HEK293 (cell line): ENCODE measurements around the gene EYS.

Experiments
- CTCF ChIA-PET: fragments of 350-600 bp; formaldehyde crosslinking; extraction: SDS; loops from one replicate; lab custom pipeline; 2021; ENCODE audit warnings: antibody characterized with exemption; lab: Yijun Ruan, JAX
- POLR2A ChIA-PET: fragments of 300-600 bp; formaldehyde crosslinking; extraction: SDS; loops from one replicate; lab custom pipeline; 2020; ENCODE audit warnings: antibody characterized with exemption, inconsistent platforms; lab: Yijun Ruan, JAX
- H3K27ac ChIP-seq: fragments of 200-500 bp; sonication (Bioruptor generic); 2 replicates; pipeline ENCODE4 v1.5.1; 2014; ENCODE audit warnings: low read depth, low read length, control low read depth, inconsistent platforms; ENCODE audit errors: extremely low read depth
- H3K36me3 ChIP-seq, 2 experiments: fragments of 200-500 bp in 1 of 2; sonication (Bioruptor generic) in 1 of 2; 1 replicate in 1 of 2; 2 replicates in 1 of 2; pipeline ENCODE4 v1.5.1; 2014 to 2017; ENCODE audit warnings: inconsistent platforms in 2 of 2, low read length in 2 of 2; ENCODE audit not compliant: control insufficient read depth in 2 of 2, insufficient read depth in 1 of 2
- H3K4me1 ChIP-seq: fragments of 200-500 bp; sonication (Bioruptor generic); 2 replicates; pipeline ENCODE4 v1.5.1; 2014; ENCODE audit warnings: mild to moderate bottlenecking, low read length, inconsistent platforms; ENCODE audit not compliant: control insufficient read depth, insufficient read depth
- H3K4me3 ChIP-seq: 2 replicates; pipeline ENCODE4 v1.5.1; 2011; ENCODE audit warnings: low read depth, mild to moderate bottlenecking, control low read depth, low read length, moderate library complexity
- H3K9me3 ChIP-seq: fragments of 200-500 bp; sonication (Bioruptor generic); 2 replicates; pipeline ENCODE4 v1.5.1; 2014; ENCODE audit warnings: low read depth, low read length, inconsistent platforms; ENCODE audit not compliant: control insufficient read depth, insufficient read depth
- CTCF ChIP-seq: fragments of 450-650 bp; formaldehyde crosslinking; IDR thresholded peaks from 2 replicates; pipeline ENCODE4 v1.5.1; 2016; ENCODE audit warnings: missing biosample characterization, missing genetic modification characterization
- HOXD13 ChIP-seq: sonication (generic); formaldehyde crosslinking; IDR thresholded peaks from 2 replicates; pipeline ENCODE4 v1.8.0; 2022; ENCODE audit warnings: missing genetic modification reagents, borderline replicate concordance
- PATZ1 ChIP-seq: fragments of 450-650 bp; formaldehyde crosslinking; IDR thresholded peaks from 2 replicates; pipeline ENCODE4 v1.5.1; 2016; ENCODE audit warnings: missing biosample characterization, missing genetic modification characterization
- PRDM1 ChIP-seq: fragments of 450-650 bp; formaldehyde crosslinking; IDR thresholded peaks from 2 replicates; pipeline ENCODE4; 2016; ENCODE audit warnings: missing biosample characterization, missing genetic modification characterization
- TRIM28 ChIP-seq: IDR thresholded peaks from 2 replicates; pipeline ENCODE4 v1.6.1; 2011; ENCODE audit warnings: low read length, control low read depth, borderline replicate concordance
- ZBTB6 ChIP-seq: fragments of 450-650 bp; formaldehyde crosslinking; IDR thresholded peaks from 2 replicates; pipeline ENCODE4 v1.5.1; 2017; ENCODE audit warnings: missing biosample characterization, missing genetic modification characterization
- ZFHX2 ChIP-seq: fragments of 450-650 bp; formaldehyde crosslinking; conservative IDR thresholded peaks from 2 replicates; pipeline ENCODE4 v1.5.1; 2016; ENCODE audit warnings: missing biosample characterization, missing genetic modification characterization
- ZNF133 ChIP-seq: fragments of 450-650 bp; formaldehyde crosslinking; IDR thresholded peaks from 2 replicates; pipeline ENCODE4 v1.5.1; 2016; ENCODE audit warnings: missing biosample characterization, missing genetic modification characterization
- ZNF202 ChIP-seq: fragments of 450-650 bp; formaldehyde crosslinking; IDR thresholded peaks from 2 replicates; pipeline ENCODE4 v1.5.1; 2016; ENCODE audit warnings: missing biosample characterization, missing genetic modification characterization, borderline replicate concordance
- ZNF23 ChIP-seq: fragments of 450-650 bp; formaldehyde crosslinking; IDR thresholded peaks from 2 replicates; pipeline ENCODE4 v1.5.1; 2016; ENCODE audit warnings: missing biosample characterization, missing genetic modification characterization, borderline replicate concordance
- ZNF26 ChIP-seq: fragments of 450-650 bp; formaldehyde crosslinking; IDR thresholded peaks from 2 replicates; pipeline ENCODE4 v1.5.1; 2016; ENCODE audit warnings: missing biosample characterization, missing genetic modification characterization
- ZNF274 ChIP-seq, 2 experiments: fragments of 200-500 bp in 1 of 2; fragments of 450-650 bp in 1 of 2; sonication (Bioruptor generic) in 1 of 2; formaldehyde crosslinking in 1 of 2; IDR thresholded peaks; 2 replicates each; pipeline versions ENCODE4 v1.5.1 to v1.6.1; 2014 to 2016; ENCODE audit warnings: borderline replicate concordance in 1 of 2, inconsistent platforms in 1 of 2, low read length in 1 of 2, missing biosample characterization in 1 of 2, missing genetic modification characterization in 1 of 2
- ZNF341 ChIP-seq: fragments of 450-650 bp; formaldehyde crosslinking; IDR thresholded peaks from 2 replicates; pipeline ENCODE4; 2016; ENCODE audit warnings: low read depth, missing biosample characterization, missing genetic modification characterization
- ZNF48 ChIP-seq: fragments of 450-650 bp; formaldehyde crosslinking; IDR thresholded peaks from 2 replicates; pipeline ENCODE4 v1.5.1; 2016; ENCODE audit warnings: missing biosample characterization, missing genetic modification characterization
- ZNF514 ChIP-seq: fragments of 450-650 bp; formaldehyde crosslinking; IDR thresholded peaks from 2 replicates; pipeline ENCODE4 v1.5.1; 2016; ENCODE audit warnings: missing biosample characterization, missing genetic modification characterization
- ZNF777 ChIP-seq: fragments of 450-650 bp; formaldehyde crosslinking; IDR thresholded peaks from 2 replicates; pipeline ENCODE4 v1.5.1; 2017; ENCODE audit warnings: missing biosample characterization, missing genetic modification characterization, borderline replicate concordance
- ZNF837 ChIP-seq: fragments of 450-650 bp; formaldehyde crosslinking; IDR thresholded peaks from 2 replicates; pipeline ENCODE4 v1.5.1; 2016; ENCODE audit warnings: missing biosample characterization, missing genetic modification characterization

Gene EYS

GRCh38 chr6:63706630-63707029, 2000.4 kb downstream of the EYS start:
- ChIA-PET POLR2A (no interaction called here), CTCF (interaction anchor here (0.6 to 0.8 kb wide), 2 partner anchors 58 to 487 kb away, joined by 3 read pairs; no protein-coding TSS in a partner anchor)
- no peak for TF ChIP-seq ZNF26 (tag by site-specific recombination)
- TF ChIP-seq ZNF514 (tag by site-specific recombination): no peak
- TF ChIP-seq ZNF274 (IDR thresholded peaks at IDR 0.05; ENCODE audit: low read length): no peak
- no peak for TF ChIP-seq ZNF274 (tag by site-specific recombination; IDR thresholded peaks at IDR 0.05; ENCODE audit: borderline replicate concordance)
- no peak for TF ChIP-seq PATZ1 (tag by site-specific recombination)
- TF ChIP-seq ZFHX2: no peak
- no peak for TF ChIP-seq ZNF837 (tag by site-specific recombination)
- TF ChIP-seq TRIM28: no peak
- no peak for TF ChIP-seq CTCF (tag by site-specific recombination)
- no peak for TF ChIP-seq HOXD13
- no peak for TF ChIP-seq ZNF48 (tag by site-specific recombination)
- TF ChIP-seq ZNF777 (tag by site-specific recombination): no peak
- no peak for TF ChIP-seq ZNF202
- TF ChIP-seq ZNF341: no peak
- TF ChIP-seq ZBTB6 (tag by site-specific recombination): no peak
- TF ChIP-seq ZNF133 (tag by site-specific recombination): no peak
- Histone ChIP-seq H3K4me1 (no peaks in the 10 kb centered on the region), H3K4me3 (no peak overlapping the region), H3K36me3 (peaks cover 68 to 95% of the 10 kb centered on the region in 2 experiments), H3K9me3 (no peaks in the 10 kb centered on the region), H3K27ac (no peak overlapping the region)

- Histone ChIP-seq H3K36me3 (peaks cover 70 to 95% of the 10 kb centered on the region in 2 experiments), H3K4me3 (no peak overlapping the region), H3K27ac (no peak overlapping the region), H3K4me1 (no peaks in the 10 kb centered on the region)
- CTCF ChIA-PET: interaction anchor here (0.8 kb wide), 1 partner anchor 59 kb away, joined by 3 read pairs; no protein-coding TSS in a partner anchor
- peak; percentile 46; the same call in 1 of the 2 replicates for TF ChIP-seq PRDM1
- no peak for TF ChIP-seq ZNF23 (tag by site-specific recombination)
- TF ChIP-seq, all 188 proteins: peak for 1
- no peaks in the 10 kb centered on the region for H3K9me3 ChIP-seq
- POLR2A ChIA-PET: no interaction called here
Observed at GRCh38 chr6:63705707-63706106, 2001.3 kb downstream of the EYS start.
